Measurements from ENCODE around the gene ISCU. TPM values are rescaled to one million over a fixed set of nuclear protein-coding genes. Genes with fewer than 3 reads are reported as not detected.

The ISCU gene
- total and polyA plus RNA-seq, 9 of the 15 experiments (the other 6 are each of a cell fraction or from before 2014, with no cell fraction given), result 15.9 to 92.5 (median 77.3) TPM

DNA sequence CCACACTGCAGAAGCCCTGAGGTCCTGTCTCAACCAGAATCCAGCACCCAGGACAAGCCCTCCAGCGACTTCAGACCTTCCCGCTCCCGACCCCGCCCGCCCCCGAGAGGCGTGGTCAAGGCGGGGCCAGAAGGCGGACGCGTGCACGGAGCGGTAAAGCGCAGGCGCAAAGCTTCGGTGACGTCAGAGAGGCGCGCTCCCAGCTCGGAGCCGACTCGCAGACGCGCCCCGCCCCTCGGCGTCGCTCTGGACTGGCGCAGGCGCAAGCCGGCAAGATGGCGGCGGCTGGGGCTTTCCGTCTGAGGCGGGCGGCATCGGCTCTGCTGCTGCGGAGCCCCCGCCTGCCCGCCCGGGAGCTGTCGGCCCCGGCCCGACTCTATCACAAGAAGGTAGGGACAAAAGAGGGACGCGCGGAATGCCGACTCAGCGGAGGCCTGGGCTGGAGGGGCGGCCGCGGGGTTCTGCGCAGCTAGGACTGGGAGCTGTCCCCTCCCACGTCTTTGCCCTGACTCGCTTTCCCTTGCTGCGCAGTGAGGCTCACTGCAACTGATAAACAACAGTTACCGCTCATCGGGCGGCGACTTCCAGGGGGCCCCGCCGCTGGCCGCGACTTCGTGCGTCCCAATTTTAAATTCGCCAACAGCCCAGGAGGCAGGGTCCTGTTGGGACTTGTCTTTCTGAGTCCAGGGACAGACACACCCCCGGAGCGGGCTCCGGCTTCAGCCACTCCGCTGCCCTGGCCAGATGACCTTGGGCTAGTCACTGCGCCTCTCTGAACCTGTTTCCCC, at the start of gene ISCU (continued):
- TF ChIP-seq, protein P1, sequence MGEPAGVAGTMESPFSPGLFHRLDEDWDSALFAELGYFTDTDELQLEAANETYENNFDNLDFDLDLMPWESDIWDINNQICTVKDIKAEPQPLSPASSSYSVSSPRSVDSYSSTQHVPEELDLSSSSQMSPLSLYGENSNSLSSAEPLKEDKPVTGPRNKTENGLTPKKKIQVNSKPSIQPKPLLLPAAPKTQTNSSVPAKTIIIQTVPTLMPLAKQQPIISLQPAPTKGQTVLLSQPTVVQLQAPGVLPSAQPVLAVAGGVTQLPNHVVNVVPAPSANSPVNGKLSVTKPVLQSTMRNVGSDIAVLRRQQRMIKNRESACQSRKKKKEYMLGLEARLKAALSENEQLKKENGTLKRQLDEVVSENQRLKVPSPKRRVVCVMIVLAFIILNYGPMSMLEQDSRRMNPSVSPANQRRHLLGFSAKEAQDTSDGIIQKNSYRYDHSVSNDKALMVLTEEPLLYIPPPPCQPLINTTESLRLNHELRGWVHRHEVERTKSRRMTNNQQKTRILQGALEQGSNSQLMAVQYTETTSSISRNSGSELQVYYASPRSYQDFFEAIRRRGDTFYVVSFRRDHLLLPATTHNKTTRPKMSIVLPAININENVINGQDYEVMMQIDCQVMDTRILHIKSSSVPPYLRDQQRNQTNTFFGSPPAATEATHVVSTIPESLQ (CRISPR knock-in tag; IDR thresholded peaks at IDR 0.05), result no peak; the same call in 1 of the 2 replicates
- no peak for TF ChIP-seq SMARCA4 (IDR thresholded peaks at IDR 0.05)
- peak; percentile 71 for TF ChIP-seq JUND (IDR thresholded peaks at IDR 0.05; ENCODE audit: borderline replicate concordance, low read depth, low read length)
- peak; percentile 45; the same call in 1 of the 3 replicates for TF ChIP-seq JUND (tag; IDR thresholded peaks at IDR 0.05; ENCODE audit: borderline replicate concordance, low read depth, low read length)
- no peak for TF ChIP-seq CHCHD3 (CRISPR knock-in tag; IDR thresholded peaks at IDR 0.05)
- no peak for TF ChIP-seq GATA2 (CRISPR knock-in tag; IDR thresholded peaks at IDR 0.05)
- TF ChIP-seq KHSRP (IDR thresholded peaks at IDR 0.05), result no peak
- no peak for TF ChIP-seq ZNF3 (CRISPR knock-in tag; IDR thresholded peaks at IDR 0.05)
- TF ChIP-seq, protein P2, sequence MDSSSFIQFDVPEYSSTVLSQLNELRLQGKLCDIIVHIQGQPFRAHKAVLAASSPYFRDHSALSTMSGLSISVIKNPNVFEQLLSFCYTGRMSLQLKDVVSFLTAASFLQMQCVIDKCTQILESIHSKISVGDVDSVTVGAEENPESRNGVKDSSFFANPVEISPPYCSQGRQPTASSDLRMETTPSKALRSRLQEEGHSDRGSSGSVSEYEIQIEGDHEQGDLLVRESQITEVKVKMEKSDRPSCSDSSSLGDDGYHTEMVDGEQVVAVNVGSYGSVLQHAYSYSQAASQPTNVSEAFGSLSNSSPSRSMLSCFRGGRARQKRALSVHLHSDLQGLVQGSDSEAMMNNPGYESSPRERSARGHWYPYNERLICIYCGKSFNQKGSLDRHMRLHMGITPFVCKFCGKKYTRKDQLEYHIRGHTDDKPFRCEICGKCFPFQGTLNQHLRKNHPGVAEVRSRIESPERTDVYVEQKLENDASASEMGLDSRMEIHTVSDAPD (CRISPR knock-in tag; IDR thresholded peaks at IDR 0.05), result no peak
- TF ChIP-seq, protein P3, sequence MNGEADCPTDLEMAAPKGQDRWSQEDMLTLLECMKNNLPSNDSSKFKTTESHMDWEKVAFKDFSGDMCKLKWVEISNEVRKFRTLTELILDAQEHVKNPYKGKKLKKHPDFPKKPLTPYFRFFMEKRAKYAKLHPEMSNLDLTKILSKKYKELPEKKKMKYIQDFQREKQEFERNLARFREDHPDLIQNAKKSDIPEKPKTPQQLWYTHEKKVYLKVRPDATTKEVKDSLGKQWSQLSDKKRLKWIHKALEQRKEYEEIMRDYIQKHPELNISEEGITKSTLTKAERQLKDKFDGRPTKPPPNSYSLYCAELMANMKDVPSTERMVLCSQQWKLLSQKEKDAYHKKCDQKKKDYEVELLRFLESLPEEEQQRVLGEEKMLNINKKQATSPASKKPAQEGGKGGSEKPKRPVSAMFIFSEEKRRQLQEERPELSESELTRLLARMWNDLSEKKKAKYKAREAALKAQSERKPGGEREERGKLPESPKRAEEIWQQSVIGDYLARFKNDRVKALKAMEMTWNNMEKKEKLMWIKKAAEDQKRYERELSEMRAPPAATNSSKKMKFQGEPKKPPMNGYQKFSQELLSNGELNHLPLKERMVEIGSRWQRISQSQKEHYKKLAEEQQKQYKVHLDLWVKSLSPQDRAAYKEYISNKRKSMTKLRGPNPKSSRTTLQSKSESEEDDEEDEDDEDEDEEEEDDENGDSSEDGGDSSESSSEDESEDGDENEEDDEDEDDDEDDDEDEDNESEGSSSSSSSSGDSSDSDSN (IDR thresholded peaks at IDR 0.05; ENCODE audit: borderline replicate concordance in 1 of 2, low read depth in 2 of 2, low read length in 2 of 2), result no peak
- TF ChIP-seq, protein P4, sequence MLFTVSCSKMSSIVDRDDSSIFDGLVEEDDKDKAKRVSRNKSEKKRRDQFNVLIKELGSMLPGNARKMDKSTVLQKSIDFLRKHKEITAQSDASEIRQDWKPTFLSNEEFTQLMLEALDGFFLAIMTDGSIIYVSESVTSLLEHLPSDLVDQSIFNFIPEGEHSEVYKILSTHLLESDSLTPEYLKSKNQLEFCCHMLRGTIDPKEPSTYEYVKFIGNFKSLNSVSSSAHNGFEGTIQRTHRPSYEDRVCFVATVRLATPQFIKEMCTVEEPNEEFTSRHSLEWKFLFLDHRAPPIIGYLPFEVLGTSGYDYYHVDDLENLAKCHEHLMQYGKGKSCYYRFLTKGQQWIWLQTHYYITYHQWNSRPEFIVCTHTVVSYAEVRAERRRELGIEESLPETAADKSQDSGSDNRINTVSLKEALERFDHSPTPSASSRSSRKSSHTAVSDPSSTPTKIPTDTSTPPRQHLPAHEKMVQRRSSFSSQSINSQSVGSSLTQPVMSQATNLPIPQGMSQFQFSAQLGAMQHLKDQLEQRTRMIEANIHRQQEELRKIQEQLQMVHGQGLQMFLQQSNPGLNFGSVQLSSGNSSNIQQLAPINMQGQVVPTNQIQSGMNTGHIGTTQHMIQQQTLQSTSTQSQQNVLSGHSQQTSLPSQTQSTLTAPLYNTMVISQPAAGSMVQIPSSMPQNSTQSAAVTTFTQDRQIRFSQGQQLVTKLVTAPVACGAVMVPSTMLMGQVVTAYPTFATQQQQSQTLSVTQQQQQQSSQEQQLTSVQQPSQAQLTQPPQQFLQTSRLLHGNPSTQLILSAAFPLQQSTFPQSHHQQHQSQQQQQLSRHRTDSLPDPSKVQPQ (CRISPR knock-in tag; IDR thresholded peaks at IDR 0.05; ENCODE audit: borderline replicate concordance), result no peak
- peak; percentile 52; the same call in 1 of the 2 replicates for TF ChIP-seq JUN (IDR thresholded peaks at IDR 0.05; ENCODE audit: borderline replicate concordance, low read depth, low read length)
- TF ChIP-seq JUN (CRISPR knock-in tag; IDR thresholded peaks at IDR 0.05; ENCODE audit: borderline replicate concordance), result peak; percentile 70; the same call in 1 of the 2 replicates
- peak; percentile 95 for TF ChIP-seq SP1 (CRISPR knock-in tag; IDR thresholded peaks at IDR 0.05)
- no peak for TF ChIP-seq EP300 (IDR thresholded peaks at IDR 0.05; ENCODE audit: low read length)
- TF ChIP-seq ZC3H11A (IDR thresholded peaks at IDR 0.05; ENCODE audit: low read depth, low read length), result no peak
- no peak for TF ChIP-seq DPF2 (IDR thresholded peaks at IDR 0.05)
- TF ChIP-seq ETV1 (tag; conservative IDR thresholded peaks at IDR 0.05; ENCODE audit: low read depth), result no peak
- TF ChIP-seq ZFP30 (CRISPR knock-in tag; IDR thresholded peaks at IDR 0.05; ENCODE audit: borderline replicate concordance), result no peak
